ENCODE measurements around the gene WBP1. TPM values are rescaled to one million over a fixed set of nuclear protein-coding genes. Genes with fewer than 3 reads are reported as not detected.

The WBP1 gene
- total RNA-seq, 1 experiment from 2014 or later, result 67.6 TPM

GRCh38 chr2:74507145-74507925 lies 49.1 kb downstream of the WBP1 start, which contains the start of gene PCGF1:
TSS of gene PCGF1 (minus strand) at chr2:74507695. CDS start at chr2:74507668, 27 bp downstream.
- BruUV-seq (replicated peaks), result no TSS peak
- TF ChIP-seq, protein P1, sequence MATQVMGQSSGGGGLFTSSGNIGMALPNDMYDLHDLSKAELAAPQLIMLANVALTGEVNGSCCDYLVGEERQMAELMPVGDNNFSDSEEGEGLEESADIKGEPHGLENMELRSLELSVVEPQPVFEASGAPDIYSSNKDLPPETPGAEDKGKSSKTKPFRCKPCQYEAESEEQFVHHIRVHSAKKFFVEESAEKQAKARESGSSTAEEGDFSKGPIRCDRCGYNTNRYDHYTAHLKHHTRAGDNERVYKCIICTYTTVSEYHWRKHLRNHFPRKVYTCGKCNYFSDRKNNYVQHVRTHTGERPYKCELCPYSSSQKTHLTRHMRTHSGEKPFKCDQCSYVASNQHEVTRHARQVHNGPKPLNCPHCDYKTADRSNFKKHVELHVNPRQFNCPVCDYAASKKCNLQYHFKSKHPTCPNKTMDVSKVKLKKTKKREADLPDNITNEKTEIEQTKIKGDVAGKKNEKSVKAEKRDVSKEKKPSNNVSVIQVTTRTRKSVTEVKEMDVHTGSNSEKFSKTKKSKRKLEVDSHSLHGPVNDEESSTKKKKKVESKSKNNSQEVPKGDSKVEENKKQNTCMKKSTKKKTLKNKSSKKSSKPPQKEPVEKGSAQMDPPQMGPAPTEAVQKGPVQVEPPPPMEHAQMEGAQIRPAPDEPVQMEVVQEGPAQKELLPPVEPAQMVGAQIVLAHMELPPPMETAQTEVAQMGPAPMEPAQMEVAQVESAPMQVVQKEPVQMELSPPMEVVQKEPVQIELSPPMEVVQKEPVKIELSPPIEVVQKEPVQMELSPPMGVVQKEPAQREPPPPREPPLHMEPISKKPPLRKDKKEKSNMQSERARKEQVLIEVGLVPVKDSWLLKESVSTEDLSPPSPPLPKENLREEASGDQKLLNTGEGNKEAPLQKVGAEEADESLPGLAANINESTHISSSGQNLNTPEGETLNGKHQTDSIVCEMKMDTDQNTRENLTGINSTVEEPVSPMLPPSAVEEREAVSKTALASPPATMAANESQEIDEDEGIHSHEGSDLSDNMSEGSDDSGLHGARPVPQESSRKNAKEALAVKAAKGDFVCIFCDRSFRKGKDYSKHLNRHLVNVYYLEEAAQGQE (IDR thresholded peaks at IDR 0.05; ENCODE audit: insufficient read depth in 1 of 2, low read depth in 2 of 2, low read length in 1 of 2), result 0 out of 4 replicates have a peak, but pooled peaks of 1 of the 2 experiments have one; percentile 39
- TF ChIP-seq, protein P2, sequence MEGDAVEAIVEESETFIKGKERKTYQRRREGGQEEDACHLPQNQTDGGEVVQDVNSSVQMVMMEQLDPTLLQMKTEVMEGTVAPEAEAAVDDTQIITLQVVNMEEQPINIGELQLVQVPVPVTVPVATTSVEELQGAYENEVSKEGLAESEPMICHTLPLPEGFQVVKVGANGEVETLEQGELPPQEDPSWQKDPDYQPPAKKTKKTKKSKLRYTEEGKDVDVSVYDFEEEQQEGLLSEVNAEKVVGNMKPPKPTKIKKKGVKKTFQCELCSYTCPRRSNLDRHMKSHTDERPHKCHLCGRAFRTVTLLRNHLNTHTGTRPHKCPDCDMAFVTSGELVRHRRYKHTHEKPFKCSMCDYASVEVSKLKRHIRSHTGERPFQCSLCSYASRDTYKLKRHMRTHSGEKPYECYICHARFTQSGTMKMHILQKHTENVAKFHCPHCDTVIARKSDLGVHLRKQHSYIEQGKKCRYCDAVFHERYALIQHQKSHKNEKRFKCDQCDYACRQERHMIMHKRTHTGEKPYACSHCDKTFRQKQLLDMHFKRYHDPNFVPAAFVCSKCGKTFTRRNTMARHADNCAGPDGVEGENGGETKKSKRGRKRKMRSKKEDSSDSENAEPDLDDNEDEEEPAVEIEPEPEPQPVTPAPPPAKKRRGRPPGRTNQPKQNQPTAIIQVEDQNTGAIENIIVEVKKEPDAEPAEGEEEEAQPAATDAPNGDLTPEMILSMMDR (IDR thresholded peaks at IDR 0.05), result peak; percentile 80; the same call in 1 of the 2 replicates
- TF ChIP-seq TCF7L2 (IDR thresholded peaks at IDR 0.05; ENCODE audit: low read depth, low read length) (peak; percentile 85; the same call in 1 of the 2 replicates), POLR2AphosphoS5 (IDR thresholded peaks at IDR 0.05; ENCODE audit: low read depth, low read length) (peak; percentile 81), SIN3A (IDR thresholded peaks at IDR 0.05; ENCODE audit: borderline replicate concordance, insufficient read depth, low read depth, low read length) (peak; percentile 43)
- Histone ChIP-seq H3K27ac (ENCODE audit: low read length) (peak within 1 kb of the TSS; percentile 98), H3K36me3 (ENCODE audit: control insufficient read depth, insufficient read depth, low read length) (peaks cover 4% of the 10 kb centered on the region), H3K9me3 (ENCODE audit: control insufficient read depth, insufficient read depth, low read depth, low read length) (no peaks in the 10 kb centered on the region), H3K27me3 (ENCODE audit: control insufficient read depth, insufficient read depth, low read length) (no peaks in the 10 kb centered on the region), H3K4me1 (ENCODE audit: control insufficient read depth, insufficient read depth, low read length) (peaks cover 25% of the 10 kb centered on the region), H3K4me3 (ENCODE audit: low read depth in 2 of 2, low read length in 2 of 2) (peak within 1 kb of the TSS; percentile 86 to 94)
- ATAC-seq (peak; percentile 84), DNase-seq (ENCODE audit: low read depth, low spot score) (peak; percentile 95)
- ChIA-PET CTCF (no interaction called here), POLR2A (no interaction called here)
- in situ Hi-C loops (cut with HindIII; ENCODE audit: low pct_unique_long_range_greater_than_20kb, low sequenced_read_pairs) (no loop called here), intact Hi-C loops (cut with micrococcal nuclease; ENCODE audit: unreplicated experiment) (loop anchor here (10.0 kb wide), 1 partner anchor 77 kb away; no protein-coding TSS in a partner anchor)

DNA sequence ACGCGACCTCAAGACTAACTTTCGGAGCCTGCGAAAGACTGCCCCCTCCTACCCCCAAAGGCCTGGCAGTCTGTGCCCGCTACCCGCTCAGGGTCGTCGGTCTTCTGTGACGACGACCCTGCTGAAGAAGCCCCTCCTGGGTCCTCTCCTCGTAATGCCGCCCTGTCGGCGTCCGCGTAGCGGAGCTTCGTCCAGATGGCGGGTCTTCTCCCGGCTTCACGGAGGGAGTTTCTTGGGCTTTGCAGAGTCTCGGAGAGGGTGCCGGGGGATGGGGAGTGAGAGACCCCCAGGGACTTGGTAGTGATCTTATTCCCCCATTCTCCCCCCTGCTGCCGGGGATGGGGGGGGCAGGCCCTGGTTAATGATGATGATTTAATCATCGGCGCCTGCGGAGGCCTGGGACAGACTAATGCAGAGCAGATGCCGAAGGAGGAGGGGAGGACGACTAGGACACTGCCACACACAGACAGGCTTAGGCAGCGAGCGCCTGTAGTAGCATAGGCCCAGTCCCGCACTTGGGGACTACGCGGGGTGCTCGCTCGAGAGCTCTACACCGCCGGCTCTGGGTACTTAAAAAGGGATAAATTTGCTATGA lies 49.8 kb downstream of the WBP1 start:
- peak; percentile 20; the same call in 1 of the 2 replicates for ATAC-seq
- in situ Hi-C loops (cut with HindIII; ENCODE audit: low pct_unique_long_range_greater_than_20kb, low sequenced_read_pairs), result no loop called here
- Histone ChIP-seq H3K27me3 (ENCODE audit: control insufficient read depth, insufficient read depth, low read length) (no peaks in the 10 kb centered on the region), H3K4me1 (ENCODE audit: control insufficient read depth, insufficient read depth, low read length) (peaks cover 25% of the 10 kb centered on the region), H3K9me3 (ENCODE audit: control insufficient read depth, insufficient read depth, low read depth, low read length) (no peaks in the 10 kb centered on the region), H3K27ac (ENCODE audit: low read length) (peak overlapping the region; percentile 98), H3K4me3 (ENCODE audit: low read depth in 2 of 2, low read length in 2 of 2) (peak overlapping the region; percentile 86 to 94), H3K36me3 (ENCODE audit: control insufficient read depth, insufficient read depth, low read length) (peaks cover 4% of the 10 kb centered on the region)
- no TSS peak for BruUV-seq (replicated peaks)
- POLR2A ChIA-PET, result no interaction called here
- CTCF ChIA-PET, result no interaction called here
- intact Hi-C loops (cut with micrococcal nuclease; ENCODE audit: unreplicated experiment), result loop anchor here (10.0 kb wide), 1 partner anchor 77 kb away; no protein-coding TSS in a partner anchor
- no peak for TF ChIP-seq TCF7L2 (IDR thresholded peaks at IDR 0.05; ENCODE audit: low read depth, low read length)
- TF ChIP-seq SIN3A (IDR thresholded peaks at IDR 0.05; ENCODE audit: borderline replicate concordance, insufficient read depth, low read depth, low read length), result no peak
- TF ChIP-seq, protein P2 (IDR thresholded peaks at IDR 0.05), result no peak
- TF ChIP-seq, protein P1 (IDR thresholded peaks at IDR 0.05; ENCODE audit: insufficient read depth in 1 of 2, low read depth in 2 of 2, low read length in 1 of 2), result no peak
- TF ChIP-seq POLR2AphosphoS5 (IDR thresholded peaks at IDR 0.05; ENCODE audit: low read depth, low read length), result no peak
- DNase-seq (ENCODE audit: low read depth, low spot score), result no peak
